ENCODE measurements around the gene TMPRSS13. TPM values are rescaled to one million over a fixed set of nuclear protein-coding genes. Genes with fewer than 3 reads are reported as not detected.

The TMPRSS13 gene
- total and polyA plus RNA-seq, 2 of the 13 experiments (the other 11 are each of a cell fraction or from before 2014, with no cell fraction given), result not detected

DNA sequence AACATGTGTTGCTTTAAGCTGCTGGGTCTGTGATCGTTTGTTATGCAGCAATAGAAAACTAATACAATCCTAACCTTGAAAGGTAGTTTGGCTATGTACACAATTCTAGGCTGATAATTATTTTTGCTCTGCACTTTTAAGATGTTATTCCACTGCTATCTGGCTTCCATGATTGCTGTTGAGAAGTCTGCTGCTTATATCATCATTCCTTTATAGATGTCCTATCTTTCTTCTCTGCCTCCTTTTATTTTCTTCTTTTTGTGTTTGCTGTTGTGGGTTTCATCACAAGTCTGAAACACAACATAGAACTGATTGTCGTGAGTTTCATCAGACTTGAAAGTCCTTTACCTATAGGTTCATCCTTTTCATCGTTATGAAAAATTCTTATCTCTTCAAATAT lies 76.9 kb downstream of the TMPRSS13 start:
- intact Hi-C loops (cut with micrococcal nuclease; ENCODE audit: unreplicated experiment), result no loop called here
- Histone ChIP-seq H3K36me3 (replicated peaks in 1 of 2; ENCODE audit: control insufficient read depth in 1 of 2, insufficient read depth in 2 of 2, low read length in 2 of 2) (no peaks in the 10 kb centered on the region), H3K4me1 (ENCODE audit: insufficient read depth, low read length) (no peaks in the 10 kb centered on the region), H3K9me3 (ENCODE audit: low read length) (no peaks in the 10 kb centered on the region), H2AFZ (ENCODE audit: low read length) (no peak overlapping the region), H3K4me2 (ENCODE audit: low read depth, low read length) (no peak overlapping the region), H3K27ac (ENCODE audit: extremely low read length, insufficient read depth, low read length) (no peak overlapping the region), H4K20me1 (ENCODE audit: insufficient read depth, low read length) (no peaks in the 10 kb centered on the region), H3K9ac (ENCODE audit: insufficient read depth, low read depth, low read length) (no peak overlapping the region), H3K79me2 (ENCODE audit: insufficient read depth, low read length) (no peaks in the 10 kb centered on the region), H3K4me3 (replicated peaks in 1 of 3; ENCODE audit: insufficient read depth in 1 of 3, low read depth in 2 of 3, low read length in 3 of 3) (no peak overlapping the region), H3K27me3 (ENCODE audit: control insufficient read depth in 1 of 2, insufficient read depth in 2 of 2, low read length in 2 of 2) (peaks cover 1 to 34% of the 10 kb centered on the region in 2 experiments; a peak in 3 of 5 replicates)
- no peak for ATAC-seq
- CTCF ChIA-PET (ENCODE audit: low intra/inter-chr PET ratio, low total read pairs), result no interaction called here
- POLR2A ChIA-PET, result no interaction called here
- BruUV-seq (replicated peaks), result no TSS peak
- WGBS (ENCODE audit: low lambda C conversion rate), result 2% methylated on average over 3 of the region's 3 CpGs
- no peak for FAIRE-seq
- in situ Hi-C loops (cut with HindIII; ENCODE audit: extremely low pct_ligation_motif_present, low pct_unique_long_range_greater_than_20kb), result no loop called here
- DNase-seq (ENCODE audit: low spot score), result no peak
- TF ChIP-seq GATAD1 (CRISPR knock-in tag; IDR thresholded peaks at IDR 0.05) (no peak), SIX1 (CRISPR knock-in tag; IDR thresholded peaks at IDR 0.05; ENCODE audit: borderline replicate concordance) (no peak), ZNF317 (CRISPR knock-in tag; IDR thresholded peaks at IDR 0.05) (peak; percentile 67; the same call in 1 of the 2 replicates), TBP (CRISPR knock-in tag; IDR thresholded peaks at IDR 0.05) (no peak)
- TF ChIP-seq, protein P1, sequence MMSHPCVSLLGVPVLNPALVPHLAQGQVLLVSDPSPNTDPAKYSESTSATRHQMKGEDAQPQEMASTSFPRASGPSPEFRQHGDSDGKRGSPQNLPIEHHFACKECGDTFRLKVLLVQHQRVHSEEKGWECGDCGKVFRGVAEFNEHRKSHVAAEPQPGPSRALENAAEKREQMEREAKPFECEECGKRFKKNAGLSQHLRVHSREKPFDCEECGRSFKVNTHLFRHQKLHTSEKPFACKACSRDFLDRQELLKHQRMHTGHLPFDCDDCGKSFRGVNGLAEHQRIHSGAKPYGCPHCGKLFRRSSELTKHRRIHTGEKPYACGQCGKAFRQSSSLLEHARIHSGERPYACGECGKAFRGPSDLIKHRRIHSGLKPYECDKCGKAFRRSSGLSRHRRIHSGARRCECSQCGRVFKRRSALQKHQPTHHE (CRISPR knock-in tag; IDR thresholded peaks at IDR 0.05; ENCODE audit: borderline replicate concordance), result no peak

DNA sequence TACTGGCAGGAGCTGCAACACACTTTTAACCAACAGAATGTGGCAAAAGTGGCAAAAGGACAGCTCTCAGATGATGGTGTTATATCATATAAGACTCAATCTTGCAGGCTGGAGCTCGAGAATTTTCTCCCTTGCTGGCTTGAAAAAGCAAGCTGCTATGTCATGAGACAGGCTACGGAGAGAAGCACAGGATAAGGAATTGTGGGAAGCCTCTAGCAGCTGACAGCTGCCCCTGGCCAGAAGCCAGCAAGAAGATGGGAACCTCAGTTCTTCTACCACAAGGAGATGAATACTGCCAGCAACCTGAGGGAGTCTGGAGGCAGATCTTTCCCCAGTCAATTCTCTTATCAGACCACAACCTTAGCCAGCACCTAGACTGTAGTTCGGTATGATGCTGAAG lies 77.3 kb downstream of the TMPRSS13 start:
- BruUV-seq (replicated peaks), result no TSS peak
- WGBS (ENCODE audit: low lambda C conversion rate), result 2% methylated on average over 3 of the region's 3 CpGs
- POLR2A ChIA-PET, result no interaction called here
- Histone ChIP-seq H4K20me1 (ENCODE audit: insufficient read depth, low read length) (no peaks in the 10 kb centered on the region), H3K4me2 (ENCODE audit: low read depth, low read length) (no peak overlapping the region), H3K27ac (ENCODE audit: extremely low read length, insufficient read depth, low read length) (no peak overlapping the region), H3K79me2 (ENCODE audit: insufficient read depth, low read length) (no peaks in the 10 kb centered on the region), H3K9me3 (ENCODE audit: low read length) (no peaks in the 10 kb centered on the region), H3K4me1 (ENCODE audit: insufficient read depth, low read length) (no peaks in the 10 kb centered on the region), H3K36me3 (replicated peaks in 1 of 2; ENCODE audit: control insufficient read depth in 1 of 2, insufficient read depth in 2 of 2, low read length in 2 of 2) (no peaks in the 10 kb centered on the region), H3K4me3 (replicated peaks in 1 of 3; ENCODE audit: insufficient read depth in 1 of 3, low read depth in 2 of 3, low read length in 3 of 3) (no peak overlapping the region), H2AFZ (ENCODE audit: low read length) (no peak overlapping the region), H3K27me3 (ENCODE audit: control insufficient read depth in 1 of 2, insufficient read depth in 2 of 2, low read length in 2 of 2) (peaks cover 1 to 30% of the 10 kb centered on the region in 2 experiments; a peak in 3 of 5 replicates), H3K9ac (ENCODE audit: insufficient read depth, low read depth, low read length) (no peak overlapping the region)
- CTCF ChIA-PET (ENCODE audit: low intra/inter-chr PET ratio, low total read pairs), result no interaction called here
- TF ChIP-seq, protein P2, sequence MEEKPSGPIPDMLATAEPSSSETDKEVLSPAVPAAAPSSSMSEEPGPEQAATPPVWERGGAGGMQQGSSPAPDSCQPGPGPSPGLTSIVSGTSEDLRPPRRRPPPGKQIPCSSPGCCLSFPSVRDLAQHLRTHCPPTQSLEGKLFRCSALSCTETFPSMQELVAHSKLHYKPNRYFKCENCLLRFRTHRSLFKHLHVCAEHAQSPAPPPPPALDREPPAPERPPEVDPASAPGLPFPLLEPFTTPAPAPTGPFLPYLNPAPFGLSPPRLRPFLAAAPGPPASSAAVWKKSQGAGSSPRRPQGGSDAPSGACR (CRISPR knock-in tag; IDR thresholded peaks at IDR 0.05), result no peak
- TF ChIP-seq, protein P3, sequence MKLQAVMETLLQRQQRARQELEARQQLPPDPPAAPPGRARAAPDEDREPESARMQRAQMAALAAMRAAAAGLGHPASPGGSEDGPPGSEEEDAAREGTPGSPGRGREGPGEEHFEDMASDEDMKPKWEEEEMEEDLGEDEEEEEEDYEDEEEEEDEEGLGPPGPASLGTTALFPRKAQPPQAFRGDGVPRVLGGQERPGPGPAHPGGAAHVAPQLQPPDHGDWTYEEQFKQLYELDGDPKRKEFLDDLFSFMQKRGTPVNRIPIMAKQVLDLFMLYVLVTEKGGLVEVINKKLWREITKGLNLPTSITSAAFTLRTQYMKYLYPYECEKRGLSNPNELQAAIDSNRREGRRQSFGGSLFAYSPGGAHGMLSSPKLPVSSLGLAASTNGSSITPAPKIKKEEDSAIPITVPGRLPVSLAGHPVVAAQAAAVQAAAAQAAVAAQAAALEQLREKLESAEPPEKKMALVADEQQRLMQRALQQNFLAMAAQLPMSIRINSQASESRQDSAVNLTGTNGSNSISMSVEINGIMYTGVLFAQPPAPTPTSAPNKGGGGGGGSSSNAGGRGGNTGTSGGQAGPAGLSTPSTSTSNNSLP (IDR thresholded peaks at IDR 0.05; ENCODE audit: low read depth, low read length), result no peak
- TF ChIP-seq NR2C2 (CRISPR knock-in tag; IDR thresholded peaks at IDR 0.05; ENCODE audit: borderline replicate concordance) (no peak), ZNF235 (CRISPR knock-in tag; IDR thresholded peaks at IDR 0.05; ENCODE audit: borderline replicate concordance) (no peak)
- DNase-seq (ENCODE audit: low spot score) (no peak), FAIRE-seq (no peak), ATAC-seq (no peak)
- in situ Hi-C loops (cut with HindIII; ENCODE audit: extremely low pct_ligation_motif_present, low pct_unique_long_range_greater_than_20kb), result no loop called here
- intact Hi-C loops (cut with micrococcal nuclease; ENCODE audit: unreplicated experiment), result no loop called here

Data from HepG2 (cell line).